ENCODE data around the gene ST6GAL2.

Gene ST6GAL2

GRCh38 chr2:106828119-106828518 lies 57.8 kb downstream of the ST6GAL2 start:
- DNase-seq = no peak

GRCh38 chr2:106827158-106827557 lies 58.8 kb downstream of the ST6GAL2 start:
- no peak for DNase-seq

- no peak for DNase-seq
Measured at GRCh38 chr2:106825161-106825560, 60.8 kb downstream of the ST6GAL2 start.

GRCh38 chr2:106816974-106817373 lies 69.0 kb downstream of the ST6GAL2 start:
- peak in 19 of 51 donors; percentile 4 to 65 (median 21) for DNase-seq

- no peak for DNase-seq
Measured at GRCh38 chr2:106812841-106813240, 73.1 kb downstream of the ST6GAL2 start.

- DNase-seq = no peak
Measured at GRCh38 chr2:106812383-106812782, 73.6 kb downstream of the ST6GAL2 start.

GRCh38 chr2:106805716-106806115 lies 80.3 kb downstream of the ST6GAL2 start:
- no peak for DNase-seq

- DNase-seq = no peak
Measured at GRCh38 chr2:106804161-106804560, 81.8 kb downstream of the ST6GAL2 start.

- no peak for DNase-seq
Measured at GRCh38 chr2:106800976-106801655, 84.9 kb downstream of the ST6GAL2 start.

- DNase-seq = no peak
Measured at GRCh38 chr2:106800180-106800579, 85.8 kb downstream of the ST6GAL2 start.

GRCh38 chr2:106798826-106799552 lies 87.0 kb downstream of the ST6GAL2 start:
- no peak for DNase-seq

- DNase-seq = no peak
Measured at GRCh38 chr2:106797494-106797893, 88.5 kb downstream of the ST6GAL2 start.

- no peak for DNase-seq
Measured at GRCh38 chr2:106792671-106793070, 93.3 kb downstream of the ST6GAL2 start.

- DNase-seq = no peak
Measured at GRCh38 chr2:106789185-106789584, 96.8 kb downstream of the ST6GAL2 start.

- DNase-seq = no peak
Measured at GRCh38 chr2:106782681-106783080, 103.3 kb downstream of the ST6GAL2 start.

GRCh38 chr2:106781196-106781595 lies 104.8 kb downstream of the ST6GAL2 start:
- no peak for DNase-seq

GRCh38 chr2:106771811-106772210 lies 114.2 kb downstream of the ST6GAL2 start:
- no peak for DNase-seq

GRCh38 chr2:106770986-106771385 lies 115.0 kb downstream of the ST6GAL2 start:
- no peak for DNase-seq

- DNase-seq = no peak
Measured at GRCh38 chr2:106764614-106765013, 121.4 kb downstream of the ST6GAL2 start.

GRCh38 chr2:106759966-106760365 lies 126.0 kb downstream of the ST6GAL2 start:
- no peak for DNase-seq

GRCh38 chr2:106758901-106759497 lies 127.0 kb downstream of the ST6GAL2 start:
- no peak for DNase-seq

Measured in hypothalamus (tissue), 51 donors.